ENCODE measurements around the gene GLCE.

Gene GLCE

DNA sequence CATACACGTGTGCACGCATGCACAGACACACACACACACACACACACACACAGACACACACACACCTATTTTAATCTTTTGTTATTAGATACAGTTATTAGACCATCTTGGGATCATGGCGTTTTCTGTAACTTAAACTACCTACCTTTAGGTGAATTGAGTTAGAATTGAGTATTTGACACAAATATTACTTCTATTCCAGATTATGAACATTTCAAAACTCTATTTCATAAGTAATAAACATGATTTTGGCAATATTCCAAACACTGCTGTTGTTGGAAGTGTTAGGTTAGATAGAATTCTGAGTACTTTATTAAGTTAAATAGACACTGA, 65.6 kb downstream of the GLCE start:
- H3K27ac ChIP-seq (ENCODE audit: low read depth, low read length) = no peak overlapping the region
- H3K9me3 ChIP-seq (ENCODE audit: insufficient read depth, low read length) = no peaks in the 10 kb centered on the region
- no peaks in the 10 kb centered on the region for H3F3A ChIP-seq (ENCODE audit: insufficient read depth)
- H3K9ac ChIP-seq (ENCODE audit: low read length) = no peak overlapping the region
- H3K9me2 ChIP-seq (replicated peaks; ENCODE audit: insufficient read depth, low read length) = no peaks in the 10 kb centered on the region
- H3K27me3 ChIP-seq (ENCODE audit: low read length) = no peaks in the 10 kb centered on the region
- H3K36me3 ChIP-seq (ENCODE audit: low read length) = no peaks in the 10 kb centered on the region
- H3K79me2 ChIP-seq (ENCODE audit: insufficient read depth, low read length) = no peaks in the 10 kb centered on the region
- no peak overlapping the region for H3K4me2 ChIP-seq (ENCODE audit: low read depth, low read length, poor library complexity, severe bottlenecking)
- no peak overlapping the region for H2AFZ ChIP-seq (ENCODE audit: low read depth, low read length, severe bottlenecking)
- H4K20me1 ChIP-seq (ENCODE audit: low read depth, low read length) = no peaks in the 10 kb centered on the region
- no peak for TF ChIP-seq EZH2phosphoT487 (conservative IDR thresholded peaks at IDR 0.05; ENCODE audit: low read length)
- TF ChIP-seq, protein P1, sequence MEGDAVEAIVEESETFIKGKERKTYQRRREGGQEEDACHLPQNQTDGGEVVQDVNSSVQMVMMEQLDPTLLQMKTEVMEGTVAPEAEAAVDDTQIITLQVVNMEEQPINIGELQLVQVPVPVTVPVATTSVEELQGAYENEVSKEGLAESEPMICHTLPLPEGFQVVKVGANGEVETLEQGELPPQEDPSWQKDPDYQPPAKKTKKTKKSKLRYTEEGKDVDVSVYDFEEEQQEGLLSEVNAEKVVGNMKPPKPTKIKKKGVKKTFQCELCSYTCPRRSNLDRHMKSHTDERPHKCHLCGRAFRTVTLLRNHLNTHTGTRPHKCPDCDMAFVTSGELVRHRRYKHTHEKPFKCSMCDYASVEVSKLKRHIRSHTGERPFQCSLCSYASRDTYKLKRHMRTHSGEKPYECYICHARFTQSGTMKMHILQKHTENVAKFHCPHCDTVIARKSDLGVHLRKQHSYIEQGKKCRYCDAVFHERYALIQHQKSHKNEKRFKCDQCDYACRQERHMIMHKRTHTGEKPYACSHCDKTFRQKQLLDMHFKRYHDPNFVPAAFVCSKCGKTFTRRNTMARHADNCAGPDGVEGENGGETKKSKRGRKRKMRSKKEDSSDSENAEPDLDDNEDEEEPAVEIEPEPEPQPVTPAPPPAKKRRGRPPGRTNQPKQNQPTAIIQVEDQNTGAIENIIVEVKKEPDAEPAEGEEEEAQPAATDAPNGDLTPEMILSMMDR (IDR thresholded peaks at IDR 0.05; ENCODE audit: insufficient read depth, low read length, poor library complexity, severe bottlenecking) = no peak
- H3K4me3 ChIP-seq (ENCODE audit: insufficient read depth, low read length, poor library complexity, severe bottlenecking) = no peak overlapping the region

DNA sequence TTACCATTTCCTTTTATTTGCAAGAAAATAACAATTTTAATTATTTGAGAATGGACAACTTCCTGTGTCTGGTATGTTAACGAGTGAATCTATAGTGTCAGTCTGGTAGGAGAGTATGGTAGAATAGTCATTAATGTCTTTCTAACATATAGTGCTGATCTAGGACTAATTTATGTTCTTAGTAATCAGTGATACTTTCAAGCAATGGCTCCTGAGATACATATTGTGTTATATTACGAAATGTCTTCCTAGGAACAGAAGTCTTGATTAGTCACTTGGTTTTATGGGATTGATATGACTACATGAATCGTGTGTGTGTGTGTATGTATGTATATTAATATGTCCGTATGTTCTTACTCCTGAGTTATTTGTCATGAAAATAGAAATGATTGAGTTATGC, 71.7 kb downstream of the GLCE start:
- Histone ChIP-seq H3K9me2 (replicated peaks; ENCODE audit: insufficient read depth, low read length) (no peaks in the 10 kb centered on the region), H3K9ac (ENCODE audit: low read length) (no peak overlapping the region), H3K4me3 (ENCODE audit: insufficient read depth, low read length, poor library complexity, severe bottlenecking) (no peak overlapping the region), H3K9me3 (ENCODE audit: insufficient read depth, low read length) (no peaks in the 10 kb centered on the region), H3K79me2 (ENCODE audit: insufficient read depth, low read length) (no peaks in the 10 kb centered on the region), H3K27me3 (ENCODE audit: low read length) (no peaks in the 10 kb centered on the region), H4K20me1 (ENCODE audit: low read depth, low read length) (no peaks in the 10 kb centered on the region), H3K4me2 (ENCODE audit: low read depth, low read length, poor library complexity, severe bottlenecking) (no peak overlapping the region), H3K36me3 (ENCODE audit: low read length) (no peaks in the 10 kb centered on the region), H3F3A (ENCODE audit: insufficient read depth) (no peaks in the 10 kb centered on the region), H3K27ac (ENCODE audit: low read depth, low read length) (no peak overlapping the region), H2AFZ (ENCODE audit: low read depth, low read length, severe bottlenecking) (no peak overlapping the region)
- TF ChIP-seq EZH2phosphoT487 (conservative IDR thresholded peaks at IDR 0.05; ENCODE audit: low read length) = no peak
- TF ChIP-seq, protein P1 (IDR thresholded peaks at IDR 0.05; ENCODE audit: insufficient read depth, low read length, poor library complexity, severe bottlenecking) = no peak

DNA sequence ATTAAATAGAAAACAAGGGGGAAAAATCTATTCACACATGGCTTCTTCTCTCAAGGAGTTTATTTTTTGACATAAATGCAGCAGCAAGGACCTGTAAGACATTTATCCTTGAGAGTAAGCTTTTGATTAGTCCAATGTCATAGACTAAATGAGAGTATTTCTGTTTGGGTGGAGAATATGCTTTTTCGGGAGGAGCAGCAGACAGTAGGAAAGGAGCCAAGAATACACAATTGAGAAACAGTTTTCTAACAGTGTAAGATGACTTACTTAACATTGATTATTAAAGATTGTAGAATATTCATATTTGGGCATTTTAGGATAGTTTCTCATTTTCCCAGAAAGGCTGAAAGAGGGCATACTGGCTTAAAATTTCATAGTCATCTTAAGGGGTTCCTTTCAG, 72.3 kb downstream of the GLCE start:
- H3K79me2 ChIP-seq (ENCODE audit: insufficient read depth, low read length) = no peaks in the 10 kb centered on the region

More for the DNA sequence above, 72.3 kb downstream of the GLCE start:
- H4K20me1 ChIP-seq (ENCODE audit: low read depth, low read length) = no peaks in the 10 kb centered on the region
- H3K36me3 ChIP-seq (ENCODE audit: low read length) = no peaks in the 10 kb centered on the region
- H3K9me3 ChIP-seq (ENCODE audit: insufficient read depth, low read length) = no peaks in the 10 kb centered on the region
- TF ChIP-seq, protein P1 (IDR thresholded peaks at IDR 0.05; ENCODE audit: insufficient read depth, low read length, poor library complexity, severe bottlenecking) = no peak
- TF ChIP-seq EZH2phosphoT487 (conservative IDR thresholded peaks at IDR 0.05; ENCODE audit: low read length) = no peak
- no peak overlapping the region for H3K27ac ChIP-seq (ENCODE audit: low read depth, low read length)
- no peak overlapping the region for H3K9ac ChIP-seq (ENCODE audit: low read length)
- no peaks in the 10 kb centered on the region for H3K9me2 ChIP-seq (replicated peaks; ENCODE audit: insufficient read depth, low read length)
- H3K4me3 ChIP-seq (ENCODE audit: insufficient read depth, low read length, poor library complexity, severe bottlenecking) = no peak overlapping the region
- no peaks in the 10 kb centered on the region for H3K27me3 ChIP-seq (ENCODE audit: low read length)
- H3F3A ChIP-seq (ENCODE audit: insufficient read depth) = no peaks in the 10 kb centered on the region
- H3K4me2 ChIP-seq (ENCODE audit: low read depth, low read length, poor library complexity, severe bottlenecking) = no peak overlapping the region
- H2AFZ ChIP-seq (ENCODE audit: low read depth, low read length, severe bottlenecking) = no peak overlapping the region

Data from SU-DHL-6 (cell line).